Motor neuron (in vitro differentiated cells): ENCODE measurements around the gene BTBD3. TPM values are rescaled to one million over a fixed set of nuclear protein-coding genes. Genes with fewer than 3 reads are reported as not detected.

Source experiments
- ATAC-seq, 8 experiments: fragments of 200-7000 bp; cut with Tn5 transposase; replicated peaks in 6 of 8; 2 replicates each; pipeline ENCODE4 v1.8.0; 2021; ENCODE audit warnings: mild to moderate bottlenecking in 8 of 8, moderate library complexity in 8 of 8
- H3K27ac ChIP-seq, 2 donors: fragments of 250-450 bp; sonication (Bioruptor Pico); 2 replicates each; pipeline ENCODE4 v1.9.0; 2021; ENCODE audit warnings: antibody characterized with exemption in 2 of 2, mild to moderate bottlenecking in 2 of 2, moderate library complexity in 1 of 2
- H3K4me1 ChIP-seq, 2 donors: fragments of 250-450 bp; sonication (Bioruptor Pico); replicated peaks in 1 of 2; 2 replicates each; pipeline ENCODE4 v1.6.1; 2021; ENCODE audit warnings: antibody characterized with exemption in 2 of 2, mild to moderate bottlenecking in 2 of 2, moderate library complexity in 1 of 2
- H3K4me3 ChIP-seq, 5 donors: fragments of 250-450 bp; sonication (Bioruptor Pico); 2 replicates each; pipeline ENCODE4 v1.9.0; 2021; ENCODE audit warnings: antibody characterized with exemption in 5 of 5, mild to moderate bottlenecking in 5 of 5, moderate library complexity in 4 of 5
- WGBS, 10 experiments: fragments of 450-650 bp; shearing (Covaris generic); methylation state at CpG; one replicate each; pipeline ENCODE4 v1.0.0; 2022; 5-methylcytosine and 5-hydroxymethylcytosine counted together
- in situ Hi-C, 9 experiments: fragments of 400-800 bp; cut with MboI; loops; one replicate each; pipeline ENCODE4 v1.15.0; 2021; ENCODE audit warnings: low sequenced_read_pairs in 9 of 9, low pct_unique_long_range_greater_than_20kb in 2 of 9; ENCODE audit not compliant: unreplicated experiment in 9 of 9
- total RNA-seq, 8 experiments: library from RNA; unstranded; fragments of 300-600 nt; gene quantifications; 2 replicates each; pipeline versions ENCODE4 v1.2.3 to v1.2.4, GENCODE V29; 2022

The BTBD3 gene
- total RNA-seq, 8 experiments from 2014 or later, result 11.8 to 47.5 (median 31.6) TPM

DNA sequence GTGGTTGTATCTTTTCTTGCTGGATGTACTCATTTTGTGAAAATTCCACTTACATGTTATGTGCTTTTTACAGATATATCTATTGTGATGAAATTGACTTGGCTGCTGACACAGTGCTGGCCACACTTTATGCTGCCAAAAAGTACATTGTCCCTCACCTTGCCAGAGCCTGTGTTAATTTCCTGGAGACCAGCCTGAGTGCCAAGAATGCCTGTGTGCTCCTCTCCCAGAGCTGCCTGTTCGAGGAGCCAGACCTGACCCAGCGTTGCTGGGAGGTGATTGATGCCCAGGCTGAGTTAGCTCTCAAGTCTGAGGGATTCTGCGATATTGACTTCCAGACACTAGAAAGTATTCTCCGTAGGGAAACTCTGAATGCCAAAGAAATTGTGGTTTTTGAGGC lies 4.9 kb downstream of the BTBD3 start:
- Histone ChIP-seq H3K4me3 (no peak overlapping the region), H3K27ac (no peak overlapping the region), H3K4me1 (peaks cover 6 to 22% of the 10 kb centered on the region in 2 donors)
- peak in 1 of 8 experiments; percentile 68 for ATAC-seq
- in situ Hi-C loops, result no loop called here
- WGBS, 10 experiments, result 83 to 100% (median 90%) methylated on average over 1 to 4 of the region's 4 CpGs; no CpG with 5 or more reads in 5 of the 10 experiments

DNA sequence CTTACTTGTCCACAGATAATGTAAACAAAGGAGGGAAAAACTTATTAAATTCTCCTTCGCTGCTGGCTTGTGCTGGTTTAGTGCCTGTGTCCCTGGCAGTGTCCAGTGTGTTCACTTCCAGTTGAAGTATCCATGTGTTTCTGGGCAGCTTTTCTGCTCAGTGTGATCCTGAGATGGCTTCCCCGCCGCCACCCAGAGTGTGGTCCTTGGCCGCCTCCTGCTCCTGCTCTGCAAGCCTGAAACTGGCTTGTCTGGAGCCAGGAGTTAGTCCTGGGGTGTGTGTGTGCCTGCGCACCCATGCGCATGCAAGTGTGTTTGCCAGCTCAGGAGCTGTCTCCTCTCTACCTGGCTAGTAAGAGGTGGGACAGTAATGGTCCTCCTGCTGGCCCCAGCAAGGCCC lies 7.2 kb downstream of the BTBD3 start:
- ATAC-seq, result no peak
- 92 to 100% (median 100%) methylated on average over 1 to 2 of the region's 6 CpGs; no CpG with 5 or more reads in 5 of the 10 experiments for WGBS, 10 experiments
- in situ Hi-C loops, result no loop called here
- Histone ChIP-seq H3K4me1 (peaks cover 0 to 2% of the 10 kb centered on the region in 2 donors), H3K4me3 (no peak overlapping the region), H3K27ac (no peak overlapping the region)

DNA sequence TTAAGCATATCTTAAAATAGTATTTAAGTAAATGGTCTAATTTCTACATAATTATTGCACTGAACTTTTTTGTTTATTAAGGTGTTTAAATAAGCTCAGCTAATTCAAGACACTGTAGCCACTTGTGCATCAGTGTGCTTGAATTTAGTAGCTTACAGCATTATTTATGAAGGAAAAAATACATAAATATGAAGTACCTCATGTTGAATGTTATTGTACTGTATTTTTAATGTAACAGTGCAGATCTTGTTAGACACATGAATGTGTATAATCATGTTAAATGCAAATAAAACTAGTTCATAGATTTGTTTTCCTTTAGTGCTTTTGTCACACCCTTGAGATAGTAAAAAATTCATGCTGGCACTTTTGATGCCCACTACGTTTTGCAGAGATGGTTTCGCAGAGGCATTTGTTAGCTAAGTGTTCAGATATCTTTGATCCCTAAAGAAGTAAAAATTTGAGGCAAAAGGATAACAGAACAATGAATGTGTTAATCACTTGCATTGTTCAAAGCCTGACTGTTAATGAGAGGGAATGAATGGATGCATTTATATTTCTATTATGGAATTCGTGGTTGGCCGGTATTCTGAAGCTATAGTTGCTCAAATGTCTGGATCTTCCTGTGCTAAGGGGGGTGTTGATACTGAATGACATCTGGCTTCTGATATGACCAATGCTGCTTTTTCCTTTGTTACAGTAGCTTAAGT lies 8.8 kb downstream of the BTBD3 start:
- peaks cover 0 to 2% of the 10 kb centered on the region in 2 donors for H3K4me1 ChIP-seq
- peak in 1 of 8 experiments; percentile 62 for ATAC-seq
- in situ Hi-C loops, result no loop called here
- WGBS, 10 experiments, result 36 to 100% (median 90%) methylated on average over 2 to 4 of the region's 4 CpGs; no CpG with 5 or more reads in 1 of the 10 experiments
- no peak overlapping the region for H3K4me3 ChIP-seq
- no peak overlapping the region for H3K27ac ChIP-seq

DNA sequence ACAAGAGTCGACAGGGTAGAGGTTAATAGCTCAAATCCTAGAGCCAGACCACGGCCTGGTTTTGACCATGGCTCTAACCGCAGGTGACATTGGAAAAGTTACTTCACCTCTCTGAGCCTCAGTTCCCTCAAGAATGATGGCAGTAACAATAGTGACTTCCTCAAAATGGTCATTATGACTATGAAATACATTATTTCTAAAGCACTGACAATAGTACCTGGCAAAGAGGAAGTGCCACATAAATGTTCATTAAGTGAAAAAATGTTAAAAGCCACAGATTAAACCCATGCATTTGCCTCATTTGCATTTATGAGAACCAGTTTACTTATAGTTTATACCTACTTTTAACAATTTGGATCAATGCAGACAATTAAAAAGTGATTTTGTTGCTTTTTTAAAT lies 12.3 kb downstream of the BTBD3 start:
- 90 to 100% (median 100%) methylated on average over 1 to 3 of the region's 3 CpGs; no CpG with 5 or more reads in 2 of the 10 experiments for WGBS, 10 experiments
- Histone ChIP-seq H3K4me3 (no peak overlapping the region), H3K27ac (no peak overlapping the region), H3K4me1 (peaks cover 0 to 2% of the 10 kb centered on the region in 2 donors)
- in situ Hi-C loops, result no loop called here
- ATAC-seq, result no peak

DNA sequence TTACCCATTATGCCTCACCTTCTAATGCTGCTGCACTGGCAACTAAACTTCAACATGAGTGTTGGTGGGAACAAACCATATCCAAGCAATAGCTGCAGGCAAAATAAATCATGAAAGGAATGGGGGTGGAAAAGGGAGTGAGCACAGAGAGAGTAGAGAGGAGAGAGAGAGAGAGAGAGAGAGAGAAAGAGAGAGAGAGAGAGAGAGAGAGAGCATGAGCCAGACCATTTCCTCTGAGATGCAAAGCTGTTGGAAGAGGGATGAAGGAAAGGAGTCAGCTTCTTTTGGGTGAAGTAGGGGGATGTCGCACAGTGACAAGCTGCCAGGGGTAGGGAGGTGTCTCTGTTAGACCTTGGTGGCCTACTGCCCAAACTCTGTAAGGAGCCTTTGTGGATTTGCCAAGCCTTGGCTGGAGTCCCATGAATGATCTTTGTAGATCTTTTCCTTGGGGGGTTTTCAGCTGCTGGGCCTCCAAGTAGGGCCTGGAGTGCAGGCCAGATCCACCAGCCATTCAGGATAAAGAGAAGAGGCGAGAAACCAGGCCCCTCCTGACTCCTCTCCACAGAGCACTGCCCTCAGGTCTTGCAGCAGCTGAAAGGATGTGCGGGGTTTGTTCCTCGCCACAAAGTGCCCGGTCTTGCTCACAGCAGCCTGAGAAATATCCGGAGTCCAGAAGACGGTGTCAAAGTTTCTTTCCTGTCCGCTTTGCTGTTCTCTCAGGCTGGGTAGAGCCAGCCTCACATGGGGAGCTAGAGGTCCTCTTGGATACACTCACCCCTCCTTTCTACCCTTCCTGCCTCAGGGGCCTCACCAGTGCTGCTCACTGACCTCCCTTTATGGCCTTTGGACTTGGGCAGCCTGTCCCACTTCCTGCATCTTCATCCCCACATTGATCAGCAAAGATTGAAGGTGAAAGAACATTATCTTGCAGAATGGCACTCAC lies 17.8 kb downstream of the BTBD3 start:
- peak in 1 of 8 experiments; percentile 16 for ATAC-seq
- no peak overlapping the region for H3K27ac ChIP-seq
- in situ Hi-C loops, result no loop called here
- H3K4me3 ChIP-seq, result no peak overlapping the region
- peaks cover 8 to 9% of the 10 kb centered on the region in 2 donors for H3K4me1 ChIP-seq
- 48 to 100% (median 82%) methylated on average over 1 to 4 of the region's 8 CpGs; no CpG with 5 or more reads in 4 of the 10 experiments for WGBS, 10 experiments

DNA sequence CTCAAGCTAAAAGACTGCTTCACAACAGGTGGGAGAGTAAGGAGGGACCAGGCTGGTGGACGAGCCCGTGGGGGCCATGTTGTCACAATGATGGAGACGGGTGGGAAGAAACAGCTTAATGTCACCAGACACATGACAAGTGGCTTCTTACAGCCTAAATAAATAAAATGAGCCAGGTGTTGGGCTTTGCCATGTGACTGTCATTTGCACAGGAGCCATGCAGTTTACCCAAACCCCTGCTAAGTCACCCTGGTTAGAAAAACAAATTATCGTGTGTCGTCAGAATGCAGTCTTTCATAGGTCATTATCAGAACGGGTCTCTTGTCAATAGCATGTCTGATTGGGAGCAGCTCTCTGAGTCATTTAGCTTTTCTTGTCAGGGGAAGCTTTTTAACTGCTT lies 18.5 kb downstream of the BTBD3 start:
- no peak overlapping the region for H3K27ac ChIP-seq
- in situ Hi-C loops, result no loop called here
- peak in 5 of 8 experiments; percentile 63 to 75 (median 64) for ATAC-seq

DNA sequence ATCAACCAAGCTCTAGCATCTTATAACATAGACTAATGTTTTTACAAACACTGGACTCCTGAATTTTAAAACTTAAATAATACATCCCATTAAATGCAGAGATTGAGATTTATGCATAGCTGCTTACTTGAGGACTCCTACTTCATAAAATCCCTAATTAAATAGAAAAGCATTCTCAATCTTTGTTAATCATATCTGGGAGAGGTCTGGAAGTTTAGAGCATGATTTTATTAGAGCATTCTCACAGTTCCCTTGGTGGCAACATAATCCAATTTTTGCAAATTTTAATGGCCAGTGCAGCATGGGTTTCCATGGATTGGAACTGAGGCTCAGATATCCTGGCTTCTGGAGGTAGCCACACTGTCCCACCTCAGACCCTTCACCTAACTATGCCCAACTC lies 19.5 kb downstream of the BTBD3 start:
- peak in 1 of 8 experiments; percentile 32 for ATAC-seq
- H3K27ac ChIP-seq, result no peak overlapping the region
- no peak overlapping the region for H3K4me3 ChIP-seq
- peaks cover 8 to 9% of the 10 kb centered on the region in 2 donors for H3K4me1 ChIP-seq
- in situ Hi-C loops, result no loop called here

More for the DNA sequence above, 18.5 kb downstream of the BTBD3 start:
- Histone ChIP-seq H3K4me1 (peaks cover 8 to 9% of the 10 kb centered on the region in 2 donors), H3K4me3 (no peak overlapping the region)
- WGBS, 10 experiments, result 10 to 80% (median 50%) methylated on average over 1 to 4 of the region's 6 CpGs; no CpG with 5 or more reads in 3 of the 10 experiments

DNA sequence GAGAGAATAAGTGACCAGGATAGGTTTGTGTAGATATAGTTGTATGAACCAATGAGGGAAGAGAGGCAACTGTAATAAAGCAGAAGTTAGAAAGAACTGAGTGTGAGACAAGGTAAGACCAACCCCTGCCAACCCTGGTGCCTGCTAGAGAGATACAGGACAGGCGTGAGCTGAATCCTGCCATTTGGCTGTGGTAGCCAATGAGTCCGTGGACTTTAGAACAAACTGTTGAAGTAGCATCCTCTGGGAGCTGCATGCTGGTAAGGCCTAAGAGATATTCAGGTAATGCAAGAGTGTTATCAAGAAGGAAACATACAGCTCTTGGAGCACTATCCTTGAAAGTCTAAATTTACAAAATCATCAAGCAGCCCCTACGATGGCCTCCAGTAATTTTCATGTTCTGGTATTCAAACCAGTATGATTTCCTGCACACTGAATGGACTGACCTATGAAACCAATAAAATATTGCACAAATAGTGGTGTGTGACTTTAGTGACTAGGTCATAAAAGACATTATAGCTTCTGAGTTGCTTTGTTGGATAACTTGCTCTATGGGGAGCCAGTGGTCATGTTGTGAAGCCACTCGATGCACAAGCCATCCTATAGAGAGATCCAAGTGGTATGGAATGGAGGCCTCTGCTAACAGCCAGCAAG lies 24.0 kb downstream of the BTBD3 start:
- H3K4me3 ChIP-seq, result no peak overlapping the region
- H3K27ac ChIP-seq, result no peak overlapping the region
- peaks cover 0 to 4% of the 10 kb centered on the region in 2 donors for H3K4me1 ChIP-seq
- ATAC-seq, result no peak
- in situ Hi-C loops, result no loop called here
- WGBS, 10 experiments, result 80 to 98% (median 91%) methylated on average over 1 to 4 of the region's 4 CpGs; no CpG with 5 or more reads in 4 of the 10 experiments

DNA sequence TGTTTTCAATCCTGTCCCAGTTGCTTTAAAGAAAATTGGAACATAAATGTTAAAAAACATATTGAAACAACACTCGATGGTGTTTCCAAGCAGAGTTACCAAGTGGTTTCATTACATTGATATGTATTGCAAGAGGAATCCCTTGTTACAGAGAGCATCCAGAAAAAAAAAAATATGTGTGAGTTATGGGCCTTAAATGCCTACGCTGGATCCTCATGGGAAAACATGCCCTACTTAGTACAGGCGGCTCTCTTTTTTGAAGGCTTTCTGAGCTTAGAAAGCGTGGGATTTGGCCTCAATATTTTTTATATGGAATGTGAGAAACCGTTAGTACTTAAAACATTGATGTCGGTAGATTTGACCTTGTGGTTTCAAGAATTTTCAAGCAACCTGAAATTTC lies 26.1 kb downstream of the BTBD3 start:
- no peak overlapping the region for H3K27ac ChIP-seq
- WGBS, 10 experiments, result 18 to 92% (median 73%) methylated on average over 3 to 6 of the region's 6 CpGs; no CpG with 5 or more reads in 2 of the 10 experiments
- peak in 3 of 8 experiments; percentile 63 to 72 (median 72) for ATAC-seq
- H3K4me1 ChIP-seq, result peaks cover 0 to 2% of the 10 kb centered on the region in 2 donors
- in situ Hi-C loops, result no loop called here
- H3K4me3 ChIP-seq, result no peak overlapping the region

DNA sequence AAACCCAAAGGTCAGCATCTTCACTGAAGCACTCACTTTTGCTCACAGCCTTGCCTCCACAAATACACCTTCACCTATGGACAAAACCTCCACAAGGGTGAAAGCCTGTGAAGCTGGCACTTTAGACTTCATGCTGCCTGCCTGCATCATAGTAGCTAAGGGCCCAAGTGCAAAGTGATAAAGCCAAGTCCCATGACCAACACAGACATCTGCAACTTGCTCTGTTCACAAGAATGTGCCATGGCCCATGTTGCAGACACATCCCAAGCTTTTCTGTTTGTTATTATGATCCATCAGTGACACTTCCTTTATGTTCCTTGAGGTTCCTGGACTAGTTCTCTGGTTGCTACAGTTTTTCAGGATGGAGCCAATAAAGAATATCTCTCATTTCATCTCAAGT lies 31.1 kb downstream of the BTBD3 start:
- no peak for ATAC-seq
- H3K4me3 ChIP-seq, result no peak overlapping the region
- in situ Hi-C loops, result no loop called here

DNA sequence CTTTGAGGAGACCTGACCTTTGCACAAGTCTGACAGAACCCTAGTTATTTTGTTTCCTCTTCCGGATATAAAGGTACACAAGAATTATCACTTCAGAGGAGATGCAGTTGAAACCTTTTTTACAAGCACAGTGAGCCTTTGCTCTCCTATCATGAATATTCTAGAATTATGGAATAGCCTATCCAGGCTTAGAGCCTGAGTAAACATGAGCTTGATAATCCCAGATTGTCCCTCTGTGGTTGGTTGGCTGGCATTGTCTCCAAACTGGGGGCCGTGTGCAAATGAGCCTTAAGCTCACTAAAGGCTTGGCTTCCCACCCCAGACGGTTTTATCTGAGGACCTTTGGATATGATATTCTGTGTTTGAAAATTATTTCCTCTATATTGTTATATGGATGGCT lies 32.0 kb downstream of the BTBD3 start:
- in situ Hi-C loops, result no loop called here
- 12 to 94% (median 70%) methylated on average over 1 to 3 of the region's 3 CpGs; no CpG with 5 or more reads in 2 of the 10 experiments for WGBS, 10 experiments
- Histone ChIP-seq H3K27ac (no peak overlapping the region), H3K4me1 (no peaks in the 10 kb centered on the region), H3K4me3 (no peak overlapping the region)
- ATAC-seq, result no peak

More for the DNA sequence above, 31.1 kb downstream of the BTBD3 start:
- Histone ChIP-seq H3K4me1 (peaks cover 0 to 2% of the 10 kb centered on the region in 2 donors), H3K27ac (no peak overlapping the region)

DNA sequence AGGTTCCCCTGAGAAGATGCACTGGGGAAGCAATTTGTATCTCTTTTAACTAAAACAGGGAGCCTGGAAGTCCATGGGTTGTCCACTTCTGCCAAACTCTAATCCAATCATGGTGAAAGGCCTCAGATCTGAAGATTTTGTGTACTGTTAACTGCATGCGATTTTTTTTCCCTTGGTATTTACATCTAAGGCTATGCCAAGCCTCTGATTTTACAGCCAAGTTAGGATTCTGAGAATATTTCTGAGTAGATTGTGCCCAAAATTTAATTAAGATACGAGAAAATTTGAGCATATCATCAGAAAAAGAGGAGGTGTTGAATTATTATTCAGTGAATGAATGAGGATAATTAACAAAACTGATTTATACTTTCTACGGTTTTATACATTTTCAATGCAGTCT lies 34.0 kb downstream of the BTBD3 start:
- no peaks in the 10 kb centered on the region for H3K4me1 ChIP-seq
- in situ Hi-C loops, result no loop called here
- no peak overlapping the region for H3K4me3 ChIP-seq
- no peak for ATAC-seq
- 0 to 97% (median 85%) methylated on average over 1 to 3 of the region's 3 CpGs for WGBS, 10 experiments
- H3K27ac ChIP-seq, result no peak overlapping the region

DNA sequence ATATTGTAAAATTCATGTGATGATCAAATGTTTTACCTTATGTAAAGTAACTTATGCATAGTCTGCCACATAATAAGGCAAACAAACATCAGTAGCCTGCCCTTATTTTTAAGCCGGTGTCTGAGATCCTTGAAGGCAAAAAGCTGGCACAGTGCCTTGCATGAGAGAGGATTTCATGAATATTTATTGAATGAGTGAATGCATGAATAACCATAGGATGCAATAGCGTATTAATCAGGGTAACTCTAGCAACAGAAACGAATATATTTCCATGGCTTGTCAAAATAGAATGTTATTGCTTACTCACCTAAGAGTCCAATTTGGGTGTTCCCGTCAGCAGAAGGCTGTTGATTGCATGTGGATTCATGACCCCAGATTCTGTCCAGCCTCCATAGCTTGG lies 34.9 kb downstream of the BTBD3 start:
- no peak overlapping the region for H3K27ac ChIP-seq
- no peaks in the 10 kb centered on the region for H3K4me1 ChIP-seq
- WGBS, 10 experiments, result 0 to 93% (median 40%) methylated on average over 1 to 4 of the region's 4 CpGs; no CpG with 5 or more reads in 1 of the 10 experiments
- no peak overlapping the region for H3K4me3 ChIP-seq
- in situ Hi-C loops, result no loop called here
- peak; percentile 25 to 99 (median 76) for ATAC-seq
